Loucy (cell line): Measurements from ENCODE around the gene RCOR1.

Source experiments
- H2AFZ ChIP-seq: fragments of 200-600 bp; sonication (generic); 2 replicates; pipeline ENCODE4 v1.6.0; 2016; ENCODE audit warnings: antibody characterized with exemption, mild to moderate bottlenecking, low read length, moderate library complexity
- H3F3A ChIP-seq: fragments of 200-600 bp; 2 replicates; pipeline ENCODE4 v1.6.0; 2016; ENCODE audit warnings: antibody characterized with exemption, low read depth, mild to moderate bottlenecking
- H3K27me3 ChIP-seq: fragments of 200-600 bp; sonication (generic); 2 replicates; pipeline ENCODE4 v1.6.1; 2014; ENCODE audit warnings: low read length, mild to moderate bottlenecking; ENCODE audit not compliant: insufficient read depth, poor library complexity, severe bottlenecking
- H3K36me3 ChIP-seq: fragments of 200-600 bp; sonication (generic); 2 replicates; pipeline ENCODE4 v1.6.1; 2016; ENCODE audit warnings: low read length; ENCODE audit not compliant: insufficient read depth
- H3K4me1 ChIP-seq: fragments of 200-600 bp; sonication (generic); 2 replicates; pipeline ENCODE4 v1.5.1; 2014; ENCODE audit warnings: low read length, mild to moderate bottlenecking; ENCODE audit not compliant: insufficient read depth, poor library complexity, severe bottlenecking
- H3K4me2 ChIP-seq: fragments of 200-600 bp; sonication (generic); 2 replicates; pipeline ENCODE4 v1.6.0; 2014; ENCODE audit warnings: antibody characterized with exemption, low read length, low read depth, mild to moderate bottlenecking; ENCODE audit not compliant: poor library complexity, severe bottlenecking
- H3K4me3 ChIP-seq: fragments of 200-600 bp; sonication (generic); 2 replicates; pipeline ENCODE4 v1.5.1; 2014; ENCODE audit warnings: low read length, mild to moderate bottlenecking, mixed read lengths; ENCODE audit not compliant: poor library complexity, severe bottlenecking
- H3K79me2 ChIP-seq: fragments of 200-600 bp; sonication (generic); 2 replicates; pipeline ENCODE4 v1.6.1; 2014; ENCODE audit warnings: low read length; ENCODE audit not compliant: insufficient read depth
- H3K9ac ChIP-seq: fragments of 200-600 bp; sonication (generic); 2 replicates; pipeline ENCODE4 v1.6.0; 2014; ENCODE audit warnings: mild to moderate bottlenecking, low read depth, low read length, moderate library complexity; ENCODE audit not compliant: poor library complexity, severe bottlenecking
- H3K9me2 ChIP-seq: fragments of 200-600 bp; sonication (generic); replicated peaks from 2 replicates; pipeline ENCODE4 v1.6.1; 2016; ENCODE audit warnings: low read depth, low read length, mixed read lengths
- H3K9me3 ChIP-seq: fragments of 200-600 bp; sonication (generic); 2 replicates; pipeline ENCODE4 v1.6.1; 2014; ENCODE audit warnings: mild to moderate bottlenecking, antibody characterized with exemption, low read length, low read depth; ENCODE audit not compliant: insufficient read depth
- H4K20me1 ChIP-seq: fragments of 200-600 bp; sonication (generic); 2 replicates; pipeline ENCODE4 v1.6.0; 2014; ENCODE audit warnings: antibody characterized with exemption, low read length, mild to moderate bottlenecking; ENCODE audit not compliant: insufficient read depth, poor library complexity, severe bottlenecking
- CTCF ChIP-seq: fragments of 200-600 bp; sonication (generic); conservative IDR thresholded peaks from 2 replicates; pipeline ENCODE4 v1.5.1; 2014; ENCODE audit warnings: mild to moderate bottlenecking, antibody characterized with exemption, low read length
- EZH2phosphoT487 ChIP-seq: fragments of 200-600 bp; IDR thresholded peaks from 2 replicates; pipeline ENCODE4 v1.6.1; 2018; ENCODE audit warnings: antibody characterized with exemption, mild to moderate bottlenecking, moderate library complexity, borderline replicate concordance

Gene RCOR1

GRCh38 chr14:102581193-102581592 is 11.3 kb upstream of the RCOR1 start:
- H3K9ac ChIP-seq = no peak overlapping the region
- H3K4me1 ChIP-seq = no peaks in the 10 kb centered on the region

DNA sequence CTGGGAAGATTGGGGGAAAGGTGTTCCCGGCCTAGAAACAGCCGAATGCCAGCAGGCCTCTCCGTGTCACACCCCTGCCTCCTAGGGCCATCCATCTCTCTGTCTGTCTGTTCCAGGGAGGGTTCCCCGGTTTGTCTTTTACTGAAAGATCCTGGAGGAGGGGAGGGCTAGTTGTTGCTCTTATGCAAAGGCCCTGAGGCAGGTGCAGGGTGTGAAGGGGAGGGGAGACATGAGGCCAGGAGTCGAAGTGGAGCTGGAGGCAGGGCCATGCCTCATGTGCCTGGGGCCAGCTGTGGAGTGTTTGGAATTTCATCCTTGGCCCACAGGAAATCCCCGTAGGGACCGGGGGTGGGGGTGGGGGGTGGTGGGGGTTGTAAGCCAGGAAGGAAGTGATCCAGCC is 8.7 kb upstream of the RCOR1 start:
- no peaks in the 10 kb centered on the region for H3K27me3 ChIP-seq
- H3K4me2 ChIP-seq = no peak overlapping the region
- no peaks in the 10 kb centered on the region for H3F3A ChIP-seq
- H3K4me1 ChIP-seq = no peaks in the 10 kb centered on the region
- H3K9me3 ChIP-seq = no peaks in the 10 kb centered on the region
- H3K36me3 ChIP-seq = no peaks in the 10 kb centered on the region
- H4K20me1 ChIP-seq = no peaks in the 10 kb centered on the region
- H3K9me2 ChIP-seq = no peaks in the 10 kb centered on the region
- H3K4me3 ChIP-seq = no peak overlapping the region
- H2AFZ ChIP-seq = no peak overlapping the region
- H3K79me2 ChIP-seq = no peaks in the 10 kb centered on the region
- TF ChIP-seq CTCF = no peak
- no peak for TF ChIP-seq EZH2phosphoT487
- no peak overlapping the region for H3K9ac ChIP-seq

More at GRCh38 chr14:102581193-102581592, 11.3 kb upstream of the RCOR1 start:
- H3K36me3 ChIP-seq = no peaks in the 10 kb centered on the region
- no peak overlapping the region for H3K4me3 ChIP-seq
- H3F3A ChIP-seq = no peaks in the 10 kb centered on the region
- no peaks in the 10 kb centered on the region for H4K20me1 ChIP-seq
- H3K9me2 ChIP-seq = no peaks in the 10 kb centered on the region
- H3K9me3 ChIP-seq = no peaks in the 10 kb centered on the region
- H2AFZ ChIP-seq = no peak overlapping the region
- no peak overlapping the region for H3K4me2 ChIP-seq
- TF ChIP-seq CTCF = no peak
- TF ChIP-seq EZH2phosphoT487 = no peak
- no peaks in the 10 kb centered on the region for H3K79me2 ChIP-seq
- H3K27me3 ChIP-seq = no peaks in the 10 kb centered on the region

- Histone ChIP-seq H3K9ac (no peak overlapping the region), H3K36me3 (no peaks in the 10 kb centered on the region), H3K4me1 (no peaks in the 10 kb centered on the region), H3K79me2 (peaks cover under 1% of the 10 kb centered on the region; the same call in 1 of the 2 replicates), H2AFZ (no peak overlapping the region), H3F3A (no peaks in the 10 kb centered on the region), H3K27me3 (no peaks in the 10 kb centered on the region), H3K4me3 (no peak overlapping the region), H3K4me2 (no peak overlapping the region), H4K20me1 (no peaks in the 10 kb centered on the region), H3K9me3 (no peaks in the 10 kb centered on the region), H3K9me2 (no peaks in the 10 kb centered on the region)
- TF ChIP-seq CTCF = no peak
- TF ChIP-seq EZH2phosphoT487 = no peak
Observed at GRCh38 chr14:102584871-102585869, 7.3 kb upstream of the RCOR1 start.
